HG03558 (cell line): Measurements from ENCODE around the gene RNF19B.

Experiments used
- ATAC-seq: cut with Tn5 transposase; IDR thresholded peaks from one replicate; pipeline ENCODE4 v1.9.1; 2021; ENCODE audit warnings: moderate number of reproducible peaks; ENCODE audit not compliant: unreplicated experiment; ENCODE audit errors: extremely low read depth

RNF19B gene

GRCh38 chr1:32904797-32905196, 59.8 kb downstream of the RNF19B start:
- ATAC-seq: no peak

GRCh38 chr1:32903991-32904785, 60.4 kb downstream of the RNF19B start:
- no peak for ATAC-seq

- ATAC-seq: no peak
Measured at GRCh38 chr1:32902535-32902920, 62.1 kb downstream of the RNF19B start.

GRCh38 chr1:32901823-32902534, 62.6 kb downstream of the RNF19B start:
- no peak for ATAC-seq

DNA sequence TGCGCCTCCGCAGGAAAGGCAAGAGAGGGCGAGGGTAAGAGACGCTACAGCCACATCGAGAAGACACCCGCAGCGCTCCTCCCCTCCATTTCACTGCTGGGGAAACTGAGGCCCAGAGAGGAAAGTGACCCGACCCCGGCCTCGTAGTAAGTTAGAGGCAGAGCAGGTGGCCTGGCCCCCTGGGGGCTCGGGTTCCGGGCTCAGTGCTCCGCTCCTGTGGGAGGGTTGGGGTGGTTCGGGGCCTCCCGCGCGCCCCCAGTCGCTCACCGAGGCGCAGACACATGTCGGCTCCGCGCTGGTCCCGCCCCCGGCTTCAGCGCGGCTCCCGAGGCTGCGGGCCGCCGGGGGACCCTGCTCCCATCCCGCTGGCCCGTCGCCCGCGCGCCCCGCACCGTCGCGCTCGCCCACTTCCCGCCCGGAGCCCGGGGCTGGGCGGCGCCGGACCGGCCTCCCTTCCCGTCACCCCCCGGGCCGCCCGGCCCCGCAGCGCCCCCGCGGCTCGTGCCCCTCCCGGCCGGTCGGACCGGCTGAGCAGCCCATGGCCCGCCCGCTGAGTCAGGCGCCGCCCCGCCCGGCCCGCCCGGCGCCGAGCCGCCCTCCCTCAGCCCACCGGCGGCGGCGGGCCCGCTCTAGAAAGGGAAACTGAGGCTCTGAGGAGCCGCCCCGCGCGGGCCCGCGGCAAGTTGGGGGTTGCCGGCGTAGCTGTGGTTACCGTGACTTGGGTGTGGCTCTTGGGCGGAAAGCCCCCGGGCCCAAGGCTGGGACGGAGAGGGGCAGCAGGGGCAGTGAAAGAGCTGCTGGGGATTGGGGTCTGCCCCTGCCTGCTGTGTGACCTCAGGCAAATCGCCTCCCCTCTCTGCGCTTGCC, 63.4 kb downstream of the RNF19B start, which contains the start of gene TMEM54:
Gene TMEM54 (minus strand): TSS at position 434 of the 867 bp plus-strand sequence. CDS start 151 bp downstream, at position 283.
- ATAC-seq: no peak

DNA sequence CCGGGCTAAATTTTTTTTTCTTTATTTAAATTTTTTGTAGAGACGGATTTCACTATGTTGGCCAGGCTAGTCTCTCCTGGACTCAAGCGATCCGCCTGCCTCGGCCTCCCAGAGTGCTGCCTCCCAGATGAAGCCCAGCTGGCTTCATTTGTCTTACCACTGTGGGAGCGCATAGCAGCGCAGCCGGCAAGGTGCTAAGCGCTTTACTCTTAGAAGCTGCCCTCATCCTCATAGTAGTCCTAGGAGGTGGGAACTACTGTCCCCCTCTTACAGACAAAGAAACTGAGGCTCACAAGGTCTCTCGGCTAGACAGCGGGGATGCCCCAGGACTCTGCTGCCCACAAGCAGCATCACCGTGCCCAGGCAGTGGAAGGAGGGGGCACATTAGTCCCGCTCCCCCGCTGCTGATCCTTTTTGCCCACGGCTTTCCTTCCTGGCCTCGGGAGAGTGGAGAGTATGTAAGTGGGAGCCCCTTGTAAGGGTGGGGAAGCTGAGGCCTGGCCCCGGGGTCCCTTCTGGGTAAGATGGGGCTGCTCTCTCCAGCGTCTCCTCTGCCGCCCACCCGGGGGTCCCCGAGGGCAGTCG, 64.1 kb downstream of the RNF19B start:
- no peak for ATAC-seq

GRCh38 chr1:32899586-32900296, 64.9 kb downstream of the RNF19B start:
- ATAC-seq: no peak

GRCh38 chr1:32898958-32899357, 65.7 kb downstream of the RNF19B start:
- ATAC-seq: no peak

GRCh38 chr1:32898056-32898455, 66.6 kb downstream of the RNF19B start:
- ATAC-seq: no peak

GRCh38 chr1:32897082-32898049, 67.2 kb downstream of the RNF19B start:
- no peak for ATAC-seq

GRCh38 chr1:32896451-32896850, 68.2 kb downstream of the RNF19B start:
- ATAC-seq: no peak

DNA sequence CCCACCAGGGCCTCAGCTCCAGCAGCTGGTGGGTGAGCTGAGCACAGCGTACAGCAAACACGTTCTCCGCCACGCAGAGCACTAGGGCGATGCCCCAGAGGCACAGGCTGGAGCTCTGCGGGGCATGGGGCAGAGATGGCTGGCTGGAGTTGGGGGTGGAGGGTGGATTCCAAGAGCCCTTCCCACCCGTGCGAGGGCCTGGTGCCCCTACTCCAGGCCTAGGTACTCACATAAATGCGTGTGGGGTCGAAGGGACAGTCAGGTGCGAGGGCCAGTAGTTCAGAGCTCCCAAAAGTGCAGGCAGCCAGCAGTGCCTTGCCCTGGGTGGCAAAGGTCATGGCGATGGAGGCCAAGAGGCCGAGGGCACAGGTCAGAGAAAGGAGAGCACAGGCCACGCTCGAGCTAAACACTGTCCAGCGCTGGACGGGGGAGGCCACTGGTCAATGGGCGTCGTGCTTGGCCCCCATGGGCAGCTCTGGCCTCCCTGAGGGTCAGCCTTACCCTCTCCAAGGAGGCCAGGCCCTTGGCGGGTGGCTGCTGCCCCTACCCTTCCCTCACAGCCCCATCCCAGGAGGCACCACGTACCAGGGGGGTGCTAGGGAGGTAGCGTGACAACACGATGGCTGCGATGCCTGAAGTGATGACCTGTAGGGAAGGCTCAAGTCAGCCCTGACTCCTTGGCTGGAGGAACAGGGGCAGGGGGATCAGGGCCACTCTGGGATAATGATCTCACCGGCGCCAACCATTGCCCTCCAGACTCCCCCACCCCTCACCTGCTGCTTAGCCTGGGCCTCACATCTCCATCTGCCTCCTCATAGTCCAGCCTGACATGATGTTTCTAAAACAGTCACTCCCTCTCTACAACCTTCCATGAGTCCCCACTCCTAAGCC, 69.0 kb downstream of the RNF19B start:
- no peak for ATAC-seq

GRCh38 chr1:32894681-32895080, 69.9 kb downstream of the RNF19B start:
- ATAC-seq: no peak

DNA sequence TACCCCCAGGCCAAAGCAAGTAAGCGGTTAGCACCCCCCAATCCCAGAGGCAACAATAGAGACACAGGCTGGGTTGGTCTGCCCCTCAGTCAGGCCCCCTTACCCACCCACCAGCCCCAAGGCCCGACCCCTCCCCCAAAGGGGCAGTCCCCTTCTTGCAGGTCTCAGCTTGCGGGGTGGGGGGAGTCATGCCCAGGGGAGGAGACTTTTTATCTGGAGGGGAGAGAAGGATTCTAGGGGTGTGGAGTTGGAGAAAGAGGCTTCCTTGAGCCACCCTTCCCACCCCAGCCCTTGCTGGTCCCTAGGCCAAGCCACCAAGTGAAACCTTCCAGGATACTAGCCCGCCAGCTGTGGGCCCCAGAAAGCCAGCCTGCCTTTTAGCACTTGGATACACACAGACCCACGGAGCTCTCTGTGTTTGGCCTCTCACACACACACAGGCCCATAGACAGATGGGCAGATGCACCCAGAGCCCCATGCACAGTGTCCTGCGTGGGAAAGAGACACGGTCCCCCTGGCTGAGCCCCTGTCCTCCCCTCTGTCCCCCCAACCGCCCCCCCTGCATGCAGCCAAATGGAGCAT, 70.5 kb downstream of the RNF19B start:
- ATAC-seq: no peak

DNA sequence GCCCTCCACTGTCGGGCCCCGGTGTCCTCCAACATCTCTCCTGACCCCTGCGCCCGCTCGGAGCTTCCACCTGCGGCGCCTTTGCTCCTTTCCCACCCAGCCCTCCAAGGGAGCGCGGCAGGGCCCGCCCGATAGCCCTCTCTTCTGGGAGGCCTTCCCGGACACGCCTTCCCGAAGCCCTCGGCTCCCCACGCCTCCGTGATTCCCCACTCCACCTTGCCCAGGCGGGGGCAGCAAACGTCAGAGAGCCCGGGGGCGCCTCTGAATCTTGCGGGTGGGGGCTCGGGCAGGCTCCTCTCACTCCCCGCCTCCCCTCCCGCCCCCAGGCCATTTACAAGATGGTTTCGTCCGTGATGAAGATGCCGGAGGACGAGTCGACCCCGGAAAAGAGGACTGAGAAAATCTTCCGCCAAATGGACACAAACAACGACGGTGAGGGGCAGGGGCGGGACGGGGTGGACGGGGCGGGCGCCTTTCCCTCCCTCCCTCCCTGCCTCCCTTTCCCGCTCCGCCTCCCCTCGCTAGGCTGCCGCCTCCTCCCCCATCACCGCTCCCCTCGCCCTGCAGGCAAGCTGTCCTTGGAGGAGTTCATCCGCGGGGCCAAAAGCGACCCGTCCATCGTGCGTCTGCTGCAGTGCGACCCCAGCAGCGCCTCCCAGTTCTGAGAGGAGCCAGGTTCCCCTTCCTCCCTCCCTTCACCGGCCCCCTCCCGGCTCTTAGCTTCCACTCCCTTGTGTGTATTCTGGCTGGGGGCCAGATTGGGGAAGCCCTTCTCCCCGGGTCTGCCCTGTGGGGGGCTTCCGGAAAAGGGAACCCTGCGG, 71.2 kb downstream of the RNF19B start:
- ATAC-seq: no peak

DNA sequence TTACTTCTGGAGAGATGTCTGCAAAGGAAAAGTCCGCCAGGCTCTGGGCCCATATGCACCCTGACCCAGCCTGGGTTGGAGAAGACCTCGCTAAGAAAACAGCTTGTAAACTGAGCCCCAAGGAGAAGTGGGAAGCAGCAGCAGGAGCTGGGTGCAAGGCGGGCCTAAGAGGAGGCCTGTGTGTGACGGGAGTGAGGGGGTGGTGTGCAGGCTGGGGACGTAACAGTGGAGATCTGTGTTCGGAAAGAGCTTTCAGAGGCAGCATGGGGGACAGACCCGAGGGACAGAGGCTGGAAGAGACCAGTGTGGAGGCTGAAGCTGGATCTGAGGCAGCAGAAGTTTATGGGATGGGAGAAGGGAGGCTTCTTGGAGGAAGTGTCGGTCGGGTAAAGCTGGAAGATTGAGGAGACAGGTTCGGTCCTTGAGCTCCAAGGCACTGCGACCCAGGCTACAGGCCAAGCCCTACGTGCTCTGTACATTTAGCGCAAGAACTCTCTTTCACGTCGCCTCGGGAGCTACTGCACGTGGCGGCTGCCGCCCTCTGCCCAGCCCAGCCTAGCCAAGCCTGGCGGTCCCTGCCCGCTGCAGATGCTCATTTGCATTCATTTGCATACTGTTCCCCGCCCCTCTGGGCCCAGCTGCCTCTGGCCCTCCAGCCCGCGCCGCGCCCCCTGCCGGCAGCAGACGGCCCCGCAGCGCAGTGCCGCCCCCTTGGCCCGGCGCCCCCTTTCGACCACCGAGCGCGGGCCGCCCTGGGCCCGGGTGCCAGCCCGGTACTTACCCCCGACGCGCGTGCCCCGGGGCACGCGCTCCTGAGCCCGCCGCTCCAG, 72.0 kb downstream of the RNF19B start:
- no peak for ATAC-seq
